Measurements from ENCODE around the gene AIP.

- TF ChIP-seq CTCF (IDR thresholded peaks at IDR 0.05) (no peak), POLR2A (IDR thresholded peaks at IDR 0.05) (no peak)
These were observed 39.5 kb downstream of the AIP start for GRCh38 chr11:67522338-67522737.
